MCF 10A (cell line): ENCODE data around the gene HEPACAM. TPM values are rescaled to one million over a fixed set of nuclear protein-coding genes. Genes with fewer than 3 reads are reported as not detected.

ENCODE experiments used
- BruUV-seq: library from RNA; stranded (reverse); fragments of 400-500 nt; replicated peaks from 2 replicates; lab custom pipeline; 2021; lab: Mats Ljungman, UMichigan
- CTCF ChIA-PET: fragments of 300-600 bp; sonication (Branson Sonifier 250); formaldehyde crosslinking; extraction: SDS; loops from one replicate; lab custom pipeline; 2021; ENCODE audit warnings: antibody characterized with exemption, inconsistent platforms; lab: Yijun Ruan, JAX
- POLR2A ChIA-PET: fragments of 300-600, 350-650 bp; sonication (Branson Sonifier 250); formaldehyde crosslinking; extraction: SDS; loops from one replicate; lab custom pipeline; 2020; ENCODE audit warnings: antibody characterized with exemption, inconsistent platforms; lab: Yijun Ruan, JAX
- DNase-seq: peaks from one replicate; pipeline ENCODE4 v3.0.0-alpha.2; 2018; ENCODE audit not compliant: unreplicated experiment
- H3K27ac Mint-ChIP-seq: one replicate; pipeline ENCODE4 v1.8.0; 2022; ENCODE audit warnings: mild to moderate bottlenecking, low read depth, mixed read lengths; ENCODE audit not compliant: unreplicated experiment
- H3K27me3 Mint-ChIP-seq: one replicate; pipeline ENCODE4 v1.8.0; 2022; ENCODE audit warnings: mixed read lengths; ENCODE audit not compliant: insufficient read depth, unreplicated experiment
- H3K36me3 Mint-ChIP-seq: one replicate; pipeline ENCODE4 v1.8.0; 2022; ENCODE audit warnings: mild to moderate bottlenecking, moderate library complexity, mixed read lengths; ENCODE audit not compliant: insufficient read depth, unreplicated experiment
- H3K4me1 Mint-ChIP-seq: one replicate; pipeline ENCODE4 v1.8.0; 2022; ENCODE audit warnings: mixed read lengths; ENCODE audit not compliant: insufficient read depth, unreplicated experiment
- H3K4me3 Mint-ChIP-seq: one replicate; pipeline ENCODE4 v1.8.0; 2022; ENCODE audit warnings: mild to moderate bottlenecking, moderate library complexity, mixed read lengths; ENCODE audit not compliant: unreplicated experiment
- H3K9me3 Mint-ChIP-seq: one replicate; pipeline ENCODE4 v1.8.0; 2022; ENCODE audit warnings: mixed read lengths; ENCODE audit not compliant: unreplicated experiment
- CTCF ChIP-seq: fragments of 200-600 bp; IDR thresholded peaks from one replicate; pipeline ENCODE4 v1.8.0; 2022; ENCODE audit warnings: antibody characterized with exemption, mild to moderate bottlenecking; ENCODE audit not compliant: unreplicated experiment
- intact Hi-C: fragments of 100-400 bp; cut with micrococcal nuclease; formaldehyde crosslinking; loops from 2 replicates; pipeline ENCODE4 v1.14.1; 2022
- total RNA-seq: library from RNA; stranded (reverse); gene quantifications from 2 replicates; pipeline ENCODE4 v1.2.3, GENCODE V29; 2022

The HEPACAM gene
- total RNA-seq, 1 experiment from 2014 or later: not detected

- BruUV-seq: no TSS peak
- no peak for DNase-seq
- Mint-ChIP-seq H3K27ac (no peak overlapping the region), H3K9me3 (peaks cover 8% of the 10 kb centered on the region), H3K4me1 (peaks cover 9% of the 10 kb centered on the region), H3K4me3 (no peak overlapping the region), H3K27me3 (no peaks in the 10 kb centered on the region), H3K36me3 (no peaks in the 10 kb centered on the region)
- TF ChIP-seq CTCF: no peak
- intact Hi-C loops: no loop called here
- ChIA-PET CTCF (interaction anchor here (0.6 to 1.1 kb wide), 5 partner anchors 11 to 402 kb away, joined by 3 to 5 read pairs (median 3); no protein-coding TSS in a partner anchor), POLR2A (interaction anchor here (2.7 kb wide), 1 partner anchor 10 kb away, joined by 16 read pairs; the partner anchor contains the start of gene CCDC15)
These were observed 7.9 kb upstream of the HEPACAM start for GRCh38 chr11:124943741-124944140.

GRCh38 chr11:124943254-124943616 lies 7.4 kb upstream of the HEPACAM start:
- no peak overlapping the region for H3K4me3 Mint-ChIP-seq
- H3K27me3 Mint-ChIP-seq: no peaks in the 10 kb centered on the region
- no peaks in the 10 kb centered on the region for H3K36me3 Mint-ChIP-seq
- intact Hi-C loops: no loop called here
- CTCF ChIA-PET: interaction anchor here (0.7 to 0.9 kb wide), 2 partner anchors 67 to 403 kb away, joined by 3 read pairs; no protein-coding TSS in a partner anchor
- H3K9me3 Mint-ChIP-seq: peaks cover 3% of the 10 kb centered on the region
- H3K27ac Mint-ChIP-seq: no peak overlapping the region
- DNase-seq: no peak
- BruUV-seq: no TSS peak
- TF ChIP-seq CTCF: no peak
- peaks cover 9% of the 10 kb centered on the region for H3K4me1 Mint-ChIP-seq
- POLR2A ChIA-PET: interaction anchor here (2.7 kb wide), 1 partner anchor 10 kb away, joined by 16 read pairs; the partner anchor contains the start of gene CCDC15

- no peaks in the 10 kb centered on the region for H3K27me3 Mint-ChIP-seq
- no peak for DNase-seq
- ChIA-PET POLR2A (interaction anchor here (2.7 kb wide), 1 partner anchor 11 kb away, joined by 16 read pairs; the partner anchor contains the start of gene CCDC15), CTCF (interaction anchor here (0.5 to 0.7 kb wide), 2 partner anchors 19 to 66 kb away, joined by 3 read pairs; no protein-coding TSS in a partner anchor)
- no peaks in the 10 kb centered on the region for H3K9me3 Mint-ChIP-seq
- no peak overlapping the region for H3K4me3 Mint-ChIP-seq
- intact Hi-C loops: no loop called here
- peaks cover 9% of the 10 kb centered on the region for H3K4me1 Mint-ChIP-seq
- H3K27ac Mint-ChIP-seq: no peak overlapping the region
- no peak for TF ChIP-seq CTCF
- H3K36me3 Mint-ChIP-seq: no peaks in the 10 kb centered on the region
- no TSS peak for BruUV-seq
These were observed 6.8 kb upstream of the HEPACAM start for GRCh38 chr11:124942466-124943253.

GRCh38 chr11:124941703-124942102 lies 5.9 kb upstream of the HEPACAM start:
- intact Hi-C loops: no loop called here
- Mint-ChIP-seq H3K36me3 (no peaks in the 10 kb centered on the region), H3K27me3 (no peaks in the 10 kb centered on the region), H3K9me3 (no peaks in the 10 kb centered on the region), H3K4me3 (no peak overlapping the region), H3K4me1 (peaks cover 7% of the 10 kb centered on the region), H3K27ac (no peak overlapping the region)
- BruUV-seq: no TSS peak
- DNase-seq: no peak
- POLR2A ChIA-PET: interaction anchor here (2.7 kb wide), 1 partner anchor 12 kb away, joined by 16 read pairs; the partner anchor contains the start of gene CCDC15
- no peak for TF ChIP-seq CTCF
- CTCF ChIA-PET: interaction anchor here (0.9 to 1.3 kb wide), 2 partner anchors 75 to 199 kb away, joined by 3 to 5 read pairs; no protein-coding TSS in a partner anchor
